IPS DF 4.7 (cell line): ENCODE measurements around the gene ACRV1.
A peak's percentile ranks its signal among the peaks of the same experiment; 100 is the strongest.

Experiments used
- DNase-seq: peaks from one replicate; pipeline ENCODE4 v3.0.0-alpha.2; 2013; ENCODE audit warnings: low spot score; ENCODE audit errors: extremely low read depth

ACRV1 gene

DNA sequence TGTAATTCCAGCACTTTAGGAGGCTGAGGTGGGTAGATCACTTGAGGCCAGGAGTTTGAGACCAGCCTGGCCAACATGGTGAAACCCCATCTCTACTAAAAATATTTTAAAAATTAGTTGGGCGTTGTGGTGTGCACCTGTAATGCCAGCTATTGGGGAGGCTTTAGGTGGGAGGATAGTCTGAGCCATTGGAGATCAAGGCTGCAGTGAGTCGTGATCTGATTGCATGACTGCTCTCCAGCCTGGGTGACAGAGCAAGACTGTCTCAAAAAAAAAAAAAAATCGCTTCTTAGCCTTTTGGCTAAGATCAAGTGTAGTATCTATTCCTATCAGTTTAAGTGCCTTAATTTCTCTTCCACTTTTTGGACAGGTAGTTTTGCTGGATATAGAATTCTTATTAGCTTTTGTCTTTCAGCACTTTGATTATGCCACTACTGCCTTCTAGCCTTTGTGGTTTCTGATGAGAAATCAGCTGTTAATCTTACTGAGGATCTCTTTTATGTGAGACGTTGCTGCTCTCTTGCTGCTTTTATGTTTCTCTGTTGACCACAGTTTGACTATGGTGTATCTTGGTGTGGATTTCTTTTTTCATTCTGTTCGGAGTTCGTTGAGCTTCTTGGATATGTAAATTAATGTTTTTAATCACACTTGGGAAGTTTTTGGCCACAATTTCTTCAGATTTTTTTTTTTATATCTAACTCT, 31.0 kb downstream of the ACRV1 start:
- DNase-seq: no peak

DNA sequence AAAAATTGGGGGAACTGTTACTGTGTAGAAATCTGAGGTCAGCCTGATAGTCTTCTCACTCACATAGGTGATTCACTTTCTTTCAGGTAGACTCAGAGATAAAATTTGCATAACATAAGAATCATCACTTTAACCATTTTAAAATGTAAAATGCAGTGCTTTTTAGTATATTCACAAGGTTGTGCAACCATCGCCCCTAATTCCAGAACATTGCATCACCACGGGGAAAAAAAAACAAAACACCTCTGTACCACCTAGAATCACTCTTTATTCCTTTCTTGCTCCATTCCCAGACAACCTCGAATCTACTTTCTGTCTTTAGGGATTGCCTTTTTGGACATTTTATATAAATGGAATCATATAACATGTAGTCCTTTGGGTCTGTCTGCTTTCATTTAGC, 34.8 kb downstream of the ACRV1 start:
- DNase-seq: no peak

DNA sequence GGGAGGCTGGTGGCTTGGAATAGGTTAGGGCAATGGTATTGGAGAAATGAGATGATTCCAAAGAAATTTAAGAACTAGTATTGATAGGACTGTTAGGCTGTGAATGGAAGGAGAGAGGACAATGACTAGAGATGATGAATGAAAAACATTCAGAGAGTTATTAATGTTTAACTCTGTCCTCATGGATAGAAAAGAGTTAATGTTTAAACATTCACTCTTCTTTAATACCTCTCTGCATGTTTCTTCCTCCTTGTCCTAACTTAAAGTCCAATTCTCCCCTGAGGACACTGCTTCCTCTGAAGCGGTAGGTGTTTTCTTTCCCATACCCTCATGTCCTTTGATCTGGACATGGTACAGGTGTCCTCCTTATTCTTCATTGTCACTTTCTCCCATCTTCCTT, 42.3 kb downstream of the ACRV1 start:
- DNase-seq: no peak

DNA sequence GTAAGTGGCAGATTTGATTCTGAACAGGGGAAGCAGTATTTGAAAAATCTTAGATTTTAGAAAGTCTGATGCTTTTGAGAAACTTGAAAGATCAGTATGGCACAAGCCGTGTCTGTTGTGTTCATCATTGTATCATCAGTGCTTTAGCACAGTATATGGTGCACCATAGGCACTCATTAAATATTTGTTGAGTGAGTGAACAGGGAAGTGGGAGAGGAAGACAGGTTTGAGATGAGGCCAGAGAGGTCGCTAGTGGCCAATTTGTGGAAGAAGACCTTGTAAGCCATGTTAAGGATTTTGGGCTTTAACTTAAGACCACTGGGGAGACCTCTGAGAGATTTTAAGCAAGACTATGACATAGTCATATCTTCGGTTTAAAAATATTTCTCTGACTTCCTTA, 42.8 kb downstream of the ACRV1 start:
- no peak for DNase-seq

DNA sequence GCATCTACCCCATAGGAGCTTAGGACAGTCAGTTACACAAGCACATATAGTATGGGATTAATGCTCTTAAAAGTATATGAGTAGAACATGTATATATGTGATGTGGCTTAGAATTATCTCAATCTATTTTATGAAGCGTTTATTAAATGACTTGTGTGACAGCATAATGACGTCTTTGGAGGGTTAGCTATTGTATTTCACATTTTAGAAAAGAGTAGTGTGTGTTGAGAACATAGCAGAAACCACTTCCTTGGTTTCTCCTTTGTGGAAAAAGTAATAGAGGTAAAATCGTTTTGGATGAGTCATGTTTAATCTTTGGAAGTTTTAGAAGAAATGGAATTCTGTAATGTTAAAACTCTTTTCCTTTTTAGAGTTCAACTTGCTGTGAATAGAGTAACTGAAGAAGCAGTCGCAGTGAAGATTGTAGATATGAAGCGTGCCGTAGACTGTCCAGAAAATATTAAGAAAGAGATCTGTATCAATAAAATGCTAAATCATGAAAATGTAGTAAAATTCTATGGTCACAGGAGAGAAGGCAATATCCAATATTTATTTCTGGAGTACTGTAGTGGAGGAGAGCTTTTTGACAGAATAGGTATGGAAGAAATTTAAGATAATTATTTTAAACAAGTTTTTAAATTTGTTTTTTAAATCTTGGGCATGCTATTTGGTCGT, 53.3 kb downstream of the ACRV1 start:
- no peak for DNase-seq

DNA sequence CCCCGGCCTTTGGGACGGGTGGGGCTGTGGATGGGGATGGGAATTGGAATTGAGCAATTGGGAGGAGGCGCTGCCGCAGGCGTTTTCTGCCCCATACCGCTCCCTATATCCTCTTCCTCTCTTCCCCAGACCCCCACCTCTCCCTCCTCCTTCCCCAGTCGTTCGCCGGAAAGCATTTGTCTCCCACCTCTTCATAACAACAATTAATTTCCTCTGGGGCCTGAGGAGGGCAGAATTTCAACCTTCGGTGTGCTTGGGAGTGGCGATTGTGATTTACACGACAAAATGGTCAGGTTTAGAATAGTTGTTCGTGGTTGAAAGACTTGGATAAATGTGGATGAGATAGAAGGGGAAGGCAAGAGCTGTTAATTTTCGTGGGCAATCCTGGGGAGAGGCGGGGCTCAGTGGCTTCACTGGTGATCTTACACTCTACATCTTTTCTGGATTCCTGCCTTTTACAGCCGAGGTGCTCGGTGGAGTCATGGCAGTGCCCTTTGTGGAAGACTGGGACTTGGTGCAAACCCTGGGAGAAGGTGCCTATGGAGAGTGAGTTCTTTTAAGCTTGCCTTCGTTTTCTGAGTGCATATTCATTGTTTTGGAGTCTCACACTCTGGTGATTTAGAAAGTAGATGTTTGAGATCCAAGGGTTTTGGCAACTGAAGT, 54.2 kb downstream of the ACRV1 start:
- DNase-seq: peak; percentile 80

DNA sequence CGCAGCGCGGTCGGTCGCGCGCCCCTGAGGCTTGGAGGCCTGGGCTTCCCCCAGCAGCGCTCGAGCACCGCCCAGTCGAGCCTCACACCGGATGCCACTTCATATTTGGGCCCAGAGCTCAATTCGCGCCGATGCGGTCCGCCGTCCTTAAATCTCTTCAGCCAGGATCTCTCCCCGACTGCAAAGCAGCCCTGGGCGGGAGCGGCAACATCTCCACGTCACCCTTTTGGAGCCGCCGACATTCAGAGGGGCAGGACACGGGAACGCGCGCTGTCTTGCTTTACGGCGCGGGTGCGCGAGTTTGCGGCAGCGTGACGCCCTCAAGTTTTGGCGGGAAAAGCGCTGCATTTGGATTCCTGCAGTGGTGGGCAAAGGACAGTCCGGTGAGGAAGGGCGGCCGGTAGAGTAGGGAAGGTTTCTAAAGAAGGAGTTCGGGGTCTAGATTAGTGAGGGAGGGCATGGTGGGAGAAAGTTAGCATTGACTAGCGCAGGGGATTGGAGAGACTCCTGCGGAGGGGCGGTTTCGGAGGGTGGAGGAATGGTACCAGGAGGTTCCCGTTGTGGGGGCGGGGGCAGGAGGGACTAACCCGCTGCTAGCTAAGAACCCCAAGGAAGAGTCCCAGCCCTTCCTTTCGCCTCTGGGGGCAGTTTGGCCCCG, 54.9 kb downstream of the ACRV1 start:
- peak; percentile 75 for DNase-seq

DNA sequence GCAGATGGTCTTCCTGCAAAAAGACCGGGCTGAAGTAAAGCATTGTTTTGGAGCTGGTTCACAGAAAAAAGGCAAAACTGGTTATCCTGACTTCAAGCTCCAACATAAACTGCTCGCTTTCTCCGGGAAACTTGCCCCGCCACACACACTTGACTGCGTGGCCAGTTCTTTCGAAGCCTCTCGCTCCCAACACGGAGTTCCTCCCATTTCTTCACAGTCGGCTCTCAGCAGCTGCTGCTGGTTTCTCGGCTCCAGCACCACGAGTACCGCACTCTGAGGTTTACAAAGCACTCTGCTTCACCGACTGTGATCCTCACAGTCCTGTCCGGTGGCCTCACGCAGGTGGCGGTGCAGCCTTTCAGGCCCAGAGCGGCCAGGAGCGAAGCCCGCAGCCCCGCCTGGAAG, 55.4 kb downstream of the ACRV1 start:
- DNase-seq: peak; percentile 16

DNA sequence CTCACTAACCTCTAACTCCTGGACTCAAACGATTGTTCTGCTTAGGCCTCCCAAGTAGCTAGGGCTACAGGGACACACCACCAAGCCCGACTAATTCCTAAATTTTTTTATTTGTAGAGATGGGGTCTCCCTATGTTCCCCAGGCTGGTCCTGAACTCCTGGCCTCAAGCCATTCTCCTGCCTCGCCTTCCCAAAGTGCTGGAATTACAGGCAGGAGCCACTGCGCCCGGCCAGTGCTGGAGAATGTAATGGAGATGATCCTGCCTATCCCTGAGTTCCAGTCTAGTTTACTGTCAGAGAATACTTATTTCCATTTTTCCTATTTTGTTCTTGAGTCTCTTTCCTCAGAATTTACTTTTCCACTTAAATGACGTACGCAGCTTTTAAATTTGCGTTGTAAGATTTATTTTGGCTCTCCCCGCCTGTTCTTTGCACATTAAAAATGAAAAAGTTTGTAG, 55.9 kb downstream of the ACRV1 start, which contains the start of gene CHEK1:
Gene CHEK1 (plus strand): TSS at position 408 of the 458 bp plus-strand sequence. CDS start 1,606 bp downstream, outside the sequence.
- DNase-seq: no peak

DNA sequence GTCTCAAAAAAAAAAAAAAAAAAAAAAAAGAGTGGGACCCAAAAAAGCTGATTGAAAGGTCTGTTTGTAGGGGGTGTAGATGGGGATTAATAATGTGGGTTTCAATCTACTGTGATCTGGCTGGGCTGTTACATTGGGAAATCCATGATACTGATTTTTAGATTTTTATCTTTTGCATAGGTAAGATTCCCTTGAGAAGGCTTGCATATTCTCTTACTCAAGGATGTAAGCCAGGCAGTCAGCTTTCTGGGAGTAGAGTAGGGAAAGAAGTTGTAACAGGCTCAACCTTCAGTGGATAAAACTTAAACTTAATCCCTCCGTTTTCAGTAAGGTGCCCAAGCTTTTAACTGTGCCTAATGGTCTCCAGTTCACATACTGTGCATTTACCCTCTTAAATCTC, 57.6 kb downstream of the ACRV1 start:
- no peak for DNase-seq

DNA sequence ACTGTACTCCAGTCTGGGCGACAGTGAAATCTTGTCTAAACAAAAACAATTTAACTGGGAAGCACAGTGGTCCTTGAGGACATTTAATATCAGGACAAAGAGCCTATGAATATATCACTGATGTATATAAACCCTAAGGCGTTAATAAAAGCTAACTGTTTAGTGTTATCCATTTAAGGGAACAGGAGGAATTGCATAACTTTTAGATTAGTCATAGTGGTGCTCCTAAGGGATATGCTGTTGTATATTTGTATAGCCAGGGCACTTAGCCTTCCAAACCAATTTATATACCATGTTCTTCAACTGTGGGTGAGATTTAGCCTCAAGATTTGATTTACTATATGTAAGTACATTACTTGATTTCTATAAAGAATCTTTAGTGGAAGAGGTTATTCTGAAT, 58.7 kb downstream of the ACRV1 start:
- DNase-seq: no peak
